Panc1 (cell line): ENCODE data around the gene SLC37A4.

Experiments used
- CTCF ChIP-seq: fragments of 450-650 bp; IDR thresholded peaks from 2 replicates; pipeline ENCODE4 v1.5.1; 2017; ENCODE audit warnings: mild to moderate bottlenecking
- POLR2AphosphoS5 ChIP-seq: IDR thresholded peaks from 2 replicates; pipeline ENCODE4 v1.6.1; 2012; ENCODE audit warnings: mild to moderate bottlenecking, low read depth, low read length, moderate library complexity
- REST ChIP-seq, 2 experiments: IDR thresholded peaks; 2 replicates each; pipeline ENCODE4 v1.6.1; 2011 to 2012; ENCODE audit warnings: low read depth in 2 of 2, control low read depth in 1 of 2, low read length in 1 of 2, mild to moderate bottlenecking in 1 of 2, moderate library complexity in 1 of 2; ENCODE audit not compliant: insufficient read depth in 1 of 2
- TCF7L2 ChIP-seq: IDR thresholded peaks from 2 replicates; pipeline ENCODE4 v1.6.1; 2011; ENCODE audit warnings: mild to moderate bottlenecking, low read depth, low read length, inconsistent platforms

- no peak for TF ChIP-seq POLR2AphosphoS5
- no peak for TF ChIP-seq CTCF
- TF ChIP-seq REST (IDR thresholded peaks at IDR 0.05; ENCODE audit: insufficient read depth in 1 of 2, low read depth in 2 of 2, low read length in 1 of 2), result no peak
- no peak for TF ChIP-seq TCF7L2
Observed at GRCh38 chr11:118998388-118998717, 32.3 kb downstream of the SLC37A4 start.
